SK-N-SH treated with all-trans-retinoic acid at 6 μM for 48 hours (cell line): ENCODE measurements around the gene FOSB.

ENCODE experiments used
- ATAC-seq: fragments of 200-7000 bp; cut with Tn5 transposase; 3 replicates; pipeline ENCODE4 v1.9.1; 2020; ENCODE audit warnings: mild to moderate bottlenecking, moderate library complexity
- ARNTL ChIP-seq: fragments of 450-650 bp; formaldehyde crosslinking; IDR thresholded peaks from 2 replicates; pipeline ENCODE4 v1.5.0; 2020; ENCODE audit warnings: low read depth, mild to moderate bottlenecking, moderate library complexity, borderline replicate concordance
- BACH2 ChIP-seq: fragments of 250-450 bp; sonication (Bioruptor Pico); IDR thresholded peaks from 2 replicates; pipeline ENCODE4 v1.9.0; 2021; ENCODE audit warnings: mild to moderate bottlenecking, borderline replicate concordance
- CREB5 ChIP-seq: fragments of 250-450 bp; sonication (Bioruptor Pico); IDR thresholded peaks from 2 replicates; pipeline ENCODE4 v1.5.1; 2020; ENCODE audit warnings: low read depth, mild to moderate bottlenecking, moderate library complexity
- CSDC2 ChIP-seq: fragments of 250-450 bp; sonication (Bioruptor Pico); IDR thresholded peaks from 2 replicates; pipeline ENCODE4 v1.5.0; 2020; ENCODE audit warnings: mild to moderate bottlenecking, moderate library complexity
- ISL1 ChIP-seq: fragments of 250-450 bp; sonication (Bioruptor Pico); IDR thresholded peaks from 2 replicates; pipeline ENCODE4 v2.1.2; 2022; ENCODE audit warnings: mild to moderate bottlenecking, moderate library complexity
- OSR1 ChIP-seq: fragments of 250-450 bp; sonication (Bioruptor Pico); IDR thresholded peaks from 2 replicates; pipeline ENCODE4 v1.8.0; 2022; ENCODE audit warnings: moderate library complexity, mild to moderate bottlenecking, inconsistent platforms
- PATZ1 ChIP-seq: fragments of 250-450 bp; sonication (Bioruptor Pico); IDR thresholded peaks from 2 replicates; pipeline ENCODE4 v1.8.0; 2020; ENCODE audit warnings: mild to moderate bottlenecking, moderate library complexity, borderline replicate concordance
- POU6F1 ChIP-seq: fragments of 250-450 bp; sonication (Bioruptor Pico); IDR thresholded peaks from 2 replicates; pipeline ENCODE4 v1.8.0; 2021; ENCODE audit warnings: low read depth, mild to moderate bottlenecking, moderate library complexity, borderline replicate concordance
- PPARA ChIP-seq: fragments of 250-450 bp; sonication (Bioruptor Pico); IDR thresholded peaks from 2 replicates; pipeline ENCODE4 v1.5.0; 2020; ENCODE audit warnings: mild to moderate bottlenecking, borderline replicate concordance
- SNAI2 ChIP-seq: fragments of 250-450 bp; sonication (Bioruptor Pico); IDR thresholded peaks from 2 replicates; pipeline ENCODE4 v1.5.0; 2020; ENCODE audit warnings: mild to moderate bottlenecking, moderate library complexity
- TCF4 ChIP-seq: fragments of 250-450 bp; sonication (Bioruptor Pico); IDR thresholded peaks from 2 replicates; pipeline ENCODE4 v1.8.0; 2021; ENCODE audit warnings: mild to moderate bottlenecking, moderate library complexity, borderline replicate concordance
- TOX ChIP-seq: fragments of 250-450 bp; sonication (Bioruptor Pico); IDR thresholded peaks from 2 replicates; pipeline ENCODE4 v1.8.0; 2021; ENCODE audit warnings: mild to moderate bottlenecking, moderate library complexity, borderline replicate concordance
- ZC3H10 ChIP-seq: fragments of 250-450 bp; sonication (Bioruptor Pico); IDR thresholded peaks from 2 replicates; pipeline ENCODE4 v1.5.1; 2021; ENCODE audit warnings: mild to moderate bottlenecking, moderate library complexity
- ZFP3 ChIP-seq: fragments of 250-450 bp; sonication (Bioruptor Pico); IDR thresholded peaks from 2 replicates; pipeline ENCODE4 v1.5.0; 2020; ENCODE audit warnings: mild to moderate bottlenecking, moderate library complexity
- ZNF565 ChIP-seq: fragments of 450-650 bp; formaldehyde crosslinking; conservative IDR thresholded peaks from 2 replicates; pipeline ENCODE4 v1.5.0; 2020; ENCODE audit warnings: low read depth, mild to moderate bottlenecking, moderate library complexity
- ZNF70 ChIP-seq: fragments of 450-650 bp; formaldehyde crosslinking; IDR thresholded peaks from 2 replicates; pipeline ENCODE4 v1.5.0; 2020; ENCODE audit warnings: mild to moderate bottlenecking, moderate library complexity
- TF ChIP-seq, protein P1 (sequence below): fragments of 250-450 bp; sonication (Bioruptor Pico); IDR thresholded peaks from 2 replicates; pipeline ENCODE4 v1.5.1; 2021; ENCODE audit warnings: mild to moderate bottlenecking, moderate library complexity

The FOSB gene

GRCh38 chr19:45472563-45473366, 5.0 kb downstream of the FOSB start:
- TF ChIP-seq POU6F1 (CRISPR knock-in tag) (no peak), TCF4 (CRISPR knock-in tag) (no peak), CSDC2 (CRISPR knock-in tag) (no peak), ZFP3 (CRISPR knock-in tag) (no peak), ZC3H10 (CRISPR knock-in tag) (no peak), PPARA (CRISPR knock-in tag) (no peak), ARNTL (CRISPR knock-in tag) (no peak), ISL1 (CRISPR knock-in tag) (no peak), OSR1 (CRISPR knock-in tag) (no peak), TOX (no peak), SNAI2 (CRISPR knock-in tag) (no peak), ZNF565 (no peak), ZNF70 (CRISPR knock-in tag) (no peak)
- TF ChIP-seq, protein P1, sequence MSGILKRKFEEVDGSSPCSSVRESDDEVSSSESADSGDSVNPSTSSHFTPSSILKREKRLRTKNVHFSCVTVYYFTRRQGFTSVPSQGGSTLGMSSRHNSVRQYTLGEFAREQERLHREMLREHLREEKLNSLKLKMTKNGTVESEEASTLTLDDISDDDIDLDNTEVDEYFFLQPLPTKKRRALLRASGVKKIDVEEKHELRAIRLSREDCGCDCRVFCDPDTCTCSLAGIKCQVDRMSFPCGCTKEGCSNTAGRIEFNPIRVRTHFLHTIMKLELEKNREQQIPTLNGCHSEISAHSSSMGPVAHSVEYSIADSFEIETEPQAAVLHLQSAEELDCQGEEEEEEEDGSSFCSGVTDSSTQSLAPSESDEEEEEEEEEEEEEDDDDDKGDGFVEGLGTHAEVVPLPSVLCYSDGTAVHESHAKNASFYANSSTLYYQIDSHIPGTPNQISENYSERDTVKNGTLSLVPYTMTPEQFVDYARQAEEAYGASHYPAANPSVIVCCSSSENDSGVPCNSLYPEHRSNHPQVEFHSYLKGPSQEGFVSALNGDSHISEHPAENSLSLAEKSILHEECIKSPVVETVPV (CRISPR knock-in tag): no peak
- no peak for ATAC-seq

DNA sequence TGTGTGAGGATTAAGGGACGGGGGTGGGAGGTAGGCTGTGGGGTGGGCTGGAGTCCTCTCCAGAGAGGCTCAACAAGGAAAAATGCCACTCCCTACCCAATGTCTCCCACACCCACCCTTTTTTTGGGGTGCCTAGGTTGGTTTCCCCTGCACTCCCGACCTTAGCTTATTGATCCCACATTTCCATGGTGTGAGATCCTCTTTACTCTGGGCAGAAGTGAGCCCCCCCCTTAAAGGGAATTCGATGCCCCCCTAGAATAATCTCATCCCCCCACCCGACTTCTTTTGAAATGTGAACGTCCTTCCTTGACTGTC, 5.5 kb downstream of the FOSB start:
- no peak for TF ChIP-seq ZNF70 (CRISPR knock-in tag)
- no peak for TF ChIP-seq CSDC2 (CRISPR knock-in tag)
- no peak for TF ChIP-seq TCF4 (CRISPR knock-in tag)
- TF ChIP-seq CREB5: no peak
- no peak for TF ChIP-seq SNAI2 (CRISPR knock-in tag)
- no peak for TF ChIP-seq BACH2 (CRISPR knock-in tag)
- TF ChIP-seq, protein P1 (CRISPR knock-in tag): no peak
- TF ChIP-seq ZNF565: no peak
- TF ChIP-seq, all 23 proteins: peak for 0
- ATAC-seq: no peak

DNA sequence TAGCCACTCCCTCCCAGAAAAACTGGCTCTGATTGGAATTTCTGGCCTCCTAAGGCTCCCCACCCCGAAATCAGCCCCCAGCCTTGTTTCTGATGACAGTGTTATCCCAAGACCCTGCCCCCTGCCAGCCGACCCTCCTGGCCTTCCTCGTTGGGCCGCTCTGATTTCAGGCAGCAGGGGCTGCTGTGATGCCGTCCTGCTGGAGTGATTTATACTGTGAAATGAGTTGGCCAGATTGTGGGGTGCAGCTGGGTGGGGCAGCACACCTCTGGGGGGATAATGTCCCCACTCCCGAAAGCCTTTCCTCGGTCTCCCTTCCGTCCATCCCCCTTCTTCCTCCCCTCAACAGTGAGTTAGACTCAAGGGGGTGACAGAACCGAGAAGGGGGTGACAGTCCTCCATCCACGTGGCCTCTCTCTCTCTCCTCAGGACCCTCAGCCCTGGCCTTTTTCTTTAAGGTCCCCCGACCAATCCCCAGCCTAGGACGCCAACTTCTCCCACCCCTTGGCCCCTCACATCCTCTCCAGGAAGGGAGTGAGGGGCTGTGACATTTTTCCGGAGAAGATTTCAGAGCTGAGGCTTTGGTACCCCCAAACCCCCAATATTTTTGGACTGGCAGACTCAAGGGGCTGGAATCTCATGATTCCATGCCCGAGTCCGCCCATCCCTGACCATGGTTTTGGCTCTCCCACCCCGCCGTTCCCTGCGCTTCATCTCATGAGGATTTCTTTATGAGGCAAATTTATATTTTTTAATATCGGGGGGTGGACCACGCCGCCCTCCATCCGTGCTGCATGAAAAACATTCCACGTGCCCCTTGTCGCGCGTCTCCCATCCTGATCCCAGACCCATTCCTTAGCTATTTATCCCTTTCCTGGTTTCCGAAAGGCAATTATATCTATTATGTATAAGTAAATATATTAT, 6.1 kb downstream of the FOSB start:
- no peak for ATAC-seq
- TF ChIP-seq CREB5 (no peak), PATZ1 (CRISPR knock-in tag) (peak; percentile 11; the same call in 1 of the 2 replicates)
